Measurements from ENCODE around the gene M1AP. TPM values are rescaled to one million over a fixed set of nuclear protein-coding genes. Genes with fewer than 3 reads are reported as not detected.

M1AP gene
- polyA plus RNA-seq, 1 of the 3 experiments (the other 2 are of a cell fraction): 0.02 TPM

GRCh38 chr2:74538881-74539339, 109.2 kb downstream of the M1AP start:
- Histone ChIP-seq H3K9ac (no peak overlapping the region), H3K4me1 (ENCODE audit: control insufficient read depth in 1 of 2, insufficient read depth in 2 of 2, low read depth in 1 of 2, low read length in 1 of 2) (no peaks in the 10 kb centered on the region), H4K20me1 (ENCODE audit: insufficient read depth) (no peaks in the 10 kb centered on the region), H3F3A (replicated peaks; ENCODE audit: insufficient read depth) (peaks cover 5% of the 10 kb centered on the region), H3K36me3 (replicated peaks in 1 of 2; ENCODE audit: control insufficient read depth in 1 of 2, insufficient read depth in 2 of 2, low read length in 1 of 2) (peaks cover 4 to 6% of the 10 kb centered on the region in 2 experiments), H3K4me2 (no peak overlapping the region), H2AFZ (ENCODE audit: low read depth) (no peak overlapping the region), H3K4me3 (ENCODE audit: low read depth in 2 of 2, low read length in 1 of 2) (no peak overlapping the region), H3K79me2 (ENCODE audit: insufficient read depth) (no peaks in the 10 kb centered on the region), H3K27ac (ENCODE audit: low read depth in 2 of 2, low read length in 1 of 2) (no peak overlapping the region), H3K27me3 (ENCODE audit: insufficient read depth) (no peaks in the 10 kb centered on the region), H3K9me2 (no peaks in the 10 kb centered on the region), H3K9me3 (no peaks in the 10 kb centered on the region)
- CTCF ChIA-PET: no interaction called here
- POLR2A ChIA-PET: no interaction called here
- DNase-seq: no peak
- 90% methylated on average over 7 of the region's 7 CpGs for WGBS (ENCODE audit: low lambda C conversion rate)
- TF ChIP-seq RXRA (IDR thresholded peaks at IDR 0.05; ENCODE audit: borderline replicate concordance, low read depth): no peak
- no peak for TF ChIP-seq ELF1 (IDR thresholded peaks at IDR 0.05)
- TF ChIP-seq, protein P1, sequence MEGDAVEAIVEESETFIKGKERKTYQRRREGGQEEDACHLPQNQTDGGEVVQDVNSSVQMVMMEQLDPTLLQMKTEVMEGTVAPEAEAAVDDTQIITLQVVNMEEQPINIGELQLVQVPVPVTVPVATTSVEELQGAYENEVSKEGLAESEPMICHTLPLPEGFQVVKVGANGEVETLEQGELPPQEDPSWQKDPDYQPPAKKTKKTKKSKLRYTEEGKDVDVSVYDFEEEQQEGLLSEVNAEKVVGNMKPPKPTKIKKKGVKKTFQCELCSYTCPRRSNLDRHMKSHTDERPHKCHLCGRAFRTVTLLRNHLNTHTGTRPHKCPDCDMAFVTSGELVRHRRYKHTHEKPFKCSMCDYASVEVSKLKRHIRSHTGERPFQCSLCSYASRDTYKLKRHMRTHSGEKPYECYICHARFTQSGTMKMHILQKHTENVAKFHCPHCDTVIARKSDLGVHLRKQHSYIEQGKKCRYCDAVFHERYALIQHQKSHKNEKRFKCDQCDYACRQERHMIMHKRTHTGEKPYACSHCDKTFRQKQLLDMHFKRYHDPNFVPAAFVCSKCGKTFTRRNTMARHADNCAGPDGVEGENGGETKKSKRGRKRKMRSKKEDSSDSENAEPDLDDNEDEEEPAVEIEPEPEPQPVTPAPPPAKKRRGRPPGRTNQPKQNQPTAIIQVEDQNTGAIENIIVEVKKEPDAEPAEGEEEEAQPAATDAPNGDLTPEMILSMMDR (IDR thresholded peaks at IDR 0.05): no peak

DNA sequence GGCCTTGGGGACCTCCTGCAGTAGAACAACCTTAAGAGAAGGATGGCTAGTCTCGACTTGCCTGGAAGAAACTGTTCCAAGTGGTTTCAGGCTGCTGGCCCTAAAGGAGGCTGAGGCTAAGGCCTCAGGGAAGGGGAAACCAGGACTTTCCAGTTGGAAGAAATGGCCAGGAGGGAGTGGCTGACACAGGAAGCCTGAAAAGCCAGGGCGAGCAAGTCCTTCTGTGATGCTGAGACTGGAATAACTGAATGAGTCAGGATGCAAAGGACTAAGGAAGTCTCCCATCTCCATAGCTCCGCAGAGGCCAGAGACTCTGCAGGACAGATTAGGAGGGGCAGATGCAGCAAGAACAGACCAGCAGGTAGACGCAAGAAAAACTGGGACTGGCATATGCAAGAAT, 111.0 kb downstream of the M1AP start:
- Histone ChIP-seq H3K27me3 (ENCODE audit: insufficient read depth) (no peaks in the 10 kb centered on the region), H3K4me2 (no peak overlapping the region), H3K79me2 (ENCODE audit: insufficient read depth) (no peaks in the 10 kb centered on the region), H3K9me3 (no peaks in the 10 kb centered on the region), H4K20me1 (ENCODE audit: insufficient read depth) (no peaks in the 10 kb centered on the region), H3K4me3 (ENCODE audit: low read depth in 2 of 2, low read length in 1 of 2) (no peak overlapping the region), H2AFZ (ENCODE audit: low read depth) (no peak overlapping the region), H3K36me3 (replicated peaks in 1 of 2; ENCODE audit: control insufficient read depth in 1 of 2, insufficient read depth in 2 of 2, low read length in 1 of 2) (peaks cover 10 to 20% of the 10 kb centered on the region in 2 experiments), H3K4me1 (ENCODE audit: control insufficient read depth in 1 of 2, insufficient read depth in 2 of 2, low read depth in 1 of 2, low read length in 1 of 2) (no peaks in the 10 kb centered on the region), H3K9me2 (no peaks in the 10 kb centered on the region), H3K9ac (no peak overlapping the region), H3K27ac (ENCODE audit: low read depth in 2 of 2, low read length in 1 of 2) (no peak overlapping the region), H3F3A (replicated peaks; ENCODE audit: insufficient read depth) (peaks cover 12% of the 10 kb centered on the region)
- TF ChIP-seq MAX (IDR thresholded peaks at IDR 0.05; ENCODE audit: low read depth) (no peak), MXI1 (IDR thresholded peaks at IDR 0.05; ENCODE audit: low read depth, low read length) (no peak), NRF1 (IDR thresholded peaks at IDR 0.05; ENCODE audit: low read depth, low read length) (no peak), GATA2 (CRISPR knock-in tag; IDR thresholded peaks at IDR 0.05) (no peak)
- WGBS (ENCODE audit: low lambda C conversion rate): 76% methylated on average over 4 of the region's 4 CpGs
- no peak for DNase-seq
- ChIA-PET POLR2A (no interaction called here), CTCF (interaction anchor here (2.1 to 7.8 kb wide), 2 partner anchors 30 to 54 kb away, joined by 7 to 102 read pairs; partner anchors contain the start of genes CCDC142, PCGF1 and TTC31)

GRCh38 chr2:74536166-74536950, 111.8 kb downstream of the M1AP start:
- Histone ChIP-seq H3K9me3 (no peaks in the 10 kb centered on the region), H3K79me2 (ENCODE audit: insufficient read depth) (peaks cover 6% of the 10 kb centered on the region; the same call in 1 of the 2 replicates), H3K9me2 (no peaks in the 10 kb centered on the region), H3K9ac (no peak overlapping the region), H4K20me1 (ENCODE audit: insufficient read depth) (no peaks in the 10 kb centered on the region), H3K27ac (ENCODE audit: low read depth in 2 of 2, low read length in 1 of 2) (no peak overlapping the region), H3K4me1 (ENCODE audit: control insufficient read depth in 1 of 2, insufficient read depth in 2 of 2, low read depth in 1 of 2, low read length in 1 of 2) (peaks cover 2 to 5% of the 10 kb centered on the region in 2 experiments; a peak in 3 of 4 replicates), H3K4me3 (ENCODE audit: low read depth in 2 of 2, low read length in 1 of 2) (no peak overlapping the region), H3K36me3 (replicated peaks in 1 of 2; ENCODE audit: control insufficient read depth in 1 of 2, insufficient read depth in 2 of 2, low read length in 1 of 2) (peaks cover 10 to 26% of the 10 kb centered on the region in 2 experiments), H2AFZ (ENCODE audit: low read depth) (no peak overlapping the region), H3K4me2 (no peak overlapping the region), H3F3A (replicated peaks; ENCODE audit: insufficient read depth) (peaks cover 18% of the 10 kb centered on the region), H3K27me3 (ENCODE audit: insufficient read depth) (no peaks in the 10 kb centered on the region)
- no peak for DNase-seq
- ChIA-PET CTCF (interaction anchor here (2.1 to 7.8 kb wide), 2 partner anchors 30 to 54 kb away, joined by 7 to 102 read pairs; partner anchors contain the start of genes CCDC142, PCGF1 and TTC31), POLR2A (interaction anchor here (0.7 kb wide), 1 partner anchor 10 kb away, joined by 3 read pairs; no protein-coding TSS in a partner anchor)
- 88% methylated on average over 21 of the region's 23 CpGs for whole genome bisulfite sequencing (ENCODE audit: low lambda C conversion rate)
- no peak for TF ChIP-seq EP300 (IDR thresholded peaks at IDR 0.05; ENCODE audit: borderline replicate concordance in 1 of 2, low read depth in 1 of 2, low read length in 1 of 2)
- no peak for TF ChIP-seq JUND (IDR thresholded peaks at IDR 0.05)
- no peak for TF ChIP-seq NRF1 (IDR thresholded peaks at IDR 0.05; ENCODE audit: low read depth, low read length)
- no peak for TF ChIP-seq TCF12 (IDR thresholded peaks at IDR 0.05)
- TF ChIP-seq PBX3 (IDR thresholded peaks at IDR 0.05): no peak
- no peak for TF ChIP-seq FOSL2 (IDR thresholded peaks at IDR 0.05; ENCODE audit: borderline replicate concordance, low read depth)
- no peak for TF ChIP-seq FOXM1 (IDR thresholded peaks at IDR 0.05; ENCODE audit: low read depth)
- no peak for TF ChIP-seq EZH2phosphoT487 (IDR thresholded peaks at IDR 0.05; ENCODE audit: borderline replicate concordance, low read depth)
- TF ChIP-seq GABPA (IDR thresholded peaks at IDR 0.05; ENCODE audit: low read depth): no peak
- TF ChIP-seq RAD21 (IDR thresholded peaks at IDR 0.05; ENCODE audit: low read length): no peak

Data from SK-N-SH (cell line).